Endothelial cell of umbilical vein (primary cell): ENCODE results near the gene VPS16.

Experiments used
- FOS ChIP-seq: IDR thresholded peaks from 2 replicates; pipeline ENCODE4 v1.6.1; 2011; ENCODE audit warnings: mild to moderate bottlenecking, low read length, moderate library complexity, borderline replicate concordance; ENCODE audit not compliant: insufficient read depth
- TF ChIP-seq, protein P1 (sequence below), 2 donors: IDR thresholded peaks; 1 replicate in 1 of 2; 2 replicates in 1 of 2; pipeline ENCODE4 v1.5.1; 2011; ENCODE audit warnings: low read length in 2 of 2, mild to moderate bottlenecking in 2 of 2, moderate library complexity in 2 of 2, control low read depth in 1 of 2, inconsistent platforms in 1 of 2, low read depth in 1 of 2; ENCODE audit not compliant: insufficient read depth in 1 of 2; ENCODE audit errors: extremely low read depth in 1 of 2
- TF ChIP-seq, protein P2 (sequence below): IDR thresholded peaks from 2 replicates; pipeline ENCODE4 v1.6.1; 2011; ENCODE audit not compliant: insufficient read depth, insufficient read length

DNA sequence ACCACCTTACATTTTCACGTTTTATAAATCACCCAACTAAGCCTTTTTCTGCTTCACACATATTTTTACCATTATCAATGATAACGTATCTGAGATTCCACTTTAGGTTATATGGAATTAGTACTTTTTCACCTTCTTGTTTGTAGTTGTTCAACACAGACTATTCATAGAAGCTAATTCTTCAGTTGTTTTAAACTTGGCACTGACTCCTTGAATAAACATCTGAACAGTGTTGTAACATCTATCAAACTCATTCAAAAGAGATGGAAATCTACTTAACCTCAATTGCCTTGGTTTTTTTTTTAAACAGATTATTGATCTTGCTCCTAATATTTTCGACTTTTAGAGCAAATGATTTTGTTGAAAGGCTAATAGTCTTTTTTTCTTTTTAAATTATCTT is 67.0 kb downstream of the VPS16 start:
- no peak for TF ChIP-seq FOS
- TF ChIP-seq, protein P1, sequence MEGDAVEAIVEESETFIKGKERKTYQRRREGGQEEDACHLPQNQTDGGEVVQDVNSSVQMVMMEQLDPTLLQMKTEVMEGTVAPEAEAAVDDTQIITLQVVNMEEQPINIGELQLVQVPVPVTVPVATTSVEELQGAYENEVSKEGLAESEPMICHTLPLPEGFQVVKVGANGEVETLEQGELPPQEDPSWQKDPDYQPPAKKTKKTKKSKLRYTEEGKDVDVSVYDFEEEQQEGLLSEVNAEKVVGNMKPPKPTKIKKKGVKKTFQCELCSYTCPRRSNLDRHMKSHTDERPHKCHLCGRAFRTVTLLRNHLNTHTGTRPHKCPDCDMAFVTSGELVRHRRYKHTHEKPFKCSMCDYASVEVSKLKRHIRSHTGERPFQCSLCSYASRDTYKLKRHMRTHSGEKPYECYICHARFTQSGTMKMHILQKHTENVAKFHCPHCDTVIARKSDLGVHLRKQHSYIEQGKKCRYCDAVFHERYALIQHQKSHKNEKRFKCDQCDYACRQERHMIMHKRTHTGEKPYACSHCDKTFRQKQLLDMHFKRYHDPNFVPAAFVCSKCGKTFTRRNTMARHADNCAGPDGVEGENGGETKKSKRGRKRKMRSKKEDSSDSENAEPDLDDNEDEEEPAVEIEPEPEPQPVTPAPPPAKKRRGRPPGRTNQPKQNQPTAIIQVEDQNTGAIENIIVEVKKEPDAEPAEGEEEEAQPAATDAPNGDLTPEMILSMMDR (IDR thresholded peaks at IDR 0.05; ENCODE audit: extremely low read depth in 1 of 2, insufficient read depth in 1 of 2, low read depth in 1 of 2, low read length in 2 of 2), result no peak
- TF ChIP-seq, protein P2, sequence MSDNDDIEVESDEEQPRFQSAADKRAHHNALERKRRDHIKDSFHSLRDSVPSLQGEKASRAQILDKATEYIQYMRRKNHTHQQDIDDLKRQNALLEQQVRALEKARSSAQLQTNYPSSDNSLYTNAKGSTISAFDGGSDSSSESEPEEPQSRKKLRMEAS, result no peak
